Hepatic stellate cell (primary cell): ENCODE measurements around the gene STIMATE.

Experiments
- DNase-seq: peaks from one replicate; pipeline ENCODE4 v3.0.0; 2011; ENCODE audit warnings: low spot score

The STIMATE gene

GRCh38 chr3:52893723-52894122, 3.6 kb downstream of the STIMATE start:
- no peak for DNase-seq

GRCh38 chr3:52892625-52893311, 4.6 kb downstream of the STIMATE start:
- no peak for DNase-seq

- no peak for DNase-seq
These were observed 5.1 kb downstream of the STIMATE start for GRCh38 chr3:52892290-52892624.

- DNase-seq: no peak
These were observed 5.7 kb downstream of the STIMATE start for GRCh38 chr3:52891615-52892081.

- no peak for DNase-seq
These were observed 6.2 kb downstream of the STIMATE start for GRCh38 chr3:52891164-52891563.

GRCh38 chr3:52890735-52891134, 6.6 kb downstream of the STIMATE start:
- DNase-seq: no peak

- no peak for DNase-seq
These were observed 7.4 kb downstream of the STIMATE start for GRCh38 chr3:52889901-52890300.

- DNase-seq: no peak
These were observed 10.2 kb downstream of the STIMATE start for GRCh38 chr3:52887166-52887565.

GRCh38 chr3:52886049-52886730, 11.2 kb downstream of the STIMATE start:
- no peak for DNase-seq

- no peak for DNase-seq
These were observed 15.0 kb downstream of the STIMATE start for GRCh38 chr3:52882377-52882776.

- DNase-seq: no peak
These were observed 15.5 kb downstream of the STIMATE start for GRCh38 chr3:52881871-52882270.

- DNase-seq: no peak
These were observed 16.9 kb downstream of the STIMATE start for GRCh38 chr3:52880474-52880873.

- no peak for DNase-seq
These were observed 17.3 kb downstream of the STIMATE start for GRCh38 chr3:52880047-52880446.

GRCh38 chr3:52879581-52879980, 17.8 kb downstream of the STIMATE start:
- DNase-seq: no peak

- DNase-seq: no peak
These were observed 18.3 kb downstream of the STIMATE start for GRCh38 chr3:52879090-52879489.

- no peak for DNase-seq
These were observed 20.3 kb downstream of the STIMATE start for GRCh38 chr3:52877085-52877484.

- DNase-seq: no peak
These were observed 22.3 kb downstream of the STIMATE start for GRCh38 chr3:52874864-52875587.

- DNase-seq: no peak
These were observed 23.1 kb downstream of the STIMATE start for GRCh38 chr3:52874160-52874701.

GRCh38 chr3:52873433-52874159, 23.8 kb downstream of the STIMATE start:
- no peak for DNase-seq

GRCh38 chr3:52872245-52872644, 25.1 kb downstream of the STIMATE start:
- DNase-seq: no peak

- no peak for DNase-seq
These were observed 25.6 kb downstream of the STIMATE start for GRCh38 chr3:52871761-52872160.

- no peak for DNase-seq
These were observed 26.9 kb downstream of the STIMATE start for GRCh38 chr3:52870471-52870870.
